Activated CD8-positive, alpha-beta memory T cell treated with anti-CD3 and anti-CD28 coated beads, Interleukin-2, amount 10 ng/mL, durations not matched to agents 7 days and 5 days (primary cell): ENCODE results near the gene ABCD3. TPM values are rescaled to one million over a fixed set of nuclear protein-coding genes. Genes with fewer than 3 reads are reported as not detected.

Experiments
- ATAC-seq: fragments of 150-1000 bp; cut with Tn5 transposase; one replicate; pipeline ENCODE4 v1.10.0; 2021; ENCODE audit warnings: moderate library complexity
- CTCF ChIA-PET: fragments of 350-600 bp; sonication (Branson Sonifier 250); formaldehyde crosslinking; loops from one replicate; lab custom pipeline; 2021; ENCODE audit warnings: antibody characterized with exemption; lab: Charles Lee
- DNase-seq: peaks from one replicate; pipeline ENCODE4 v3.0.0-alpha.2; 2020
- H3K27ac Mint-ChIP-seq: one replicate; pipeline ENCODE4 v1.8.0; 2021; ENCODE audit warnings: mild to moderate bottlenecking, mixed read lengths
- H3K27me3 Mint-ChIP-seq: one replicate; pipeline ENCODE4 v1.8.0; 2021; ENCODE audit warnings: mixed read lengths
- H3K36me3 Mint-ChIP-seq: one replicate; pipeline ENCODE4 v1.8.0; 2021; ENCODE audit warnings: mild to moderate bottlenecking, mixed read lengths
- H3K4me1 Mint-ChIP-seq: one replicate; pipeline ENCODE4 v1.8.0; 2021; ENCODE audit warnings: mixed read lengths
- H3K4me3 Mint-ChIP-seq: one replicate; pipeline ENCODE4 v1.8.0; 2021; ENCODE audit warnings: mild to moderate bottlenecking, moderate library complexity, mixed read lengths
- H3K9me3 Mint-ChIP-seq: one replicate; pipeline ENCODE4 v1.8.0; 2022; ENCODE audit warnings: low read depth, mixed read lengths
- total RNA-seq, 2 experiments: library from RNA; stranded (reverse); gene quantifications; one replicate each; pipeline ENCODE4 v1.2.3, GENCODE V29; 2021

Gene ABCD3
- total RNA-seq, 2 experiments from 2014 or later: 21.2 to 22.6 TPM

DNA sequence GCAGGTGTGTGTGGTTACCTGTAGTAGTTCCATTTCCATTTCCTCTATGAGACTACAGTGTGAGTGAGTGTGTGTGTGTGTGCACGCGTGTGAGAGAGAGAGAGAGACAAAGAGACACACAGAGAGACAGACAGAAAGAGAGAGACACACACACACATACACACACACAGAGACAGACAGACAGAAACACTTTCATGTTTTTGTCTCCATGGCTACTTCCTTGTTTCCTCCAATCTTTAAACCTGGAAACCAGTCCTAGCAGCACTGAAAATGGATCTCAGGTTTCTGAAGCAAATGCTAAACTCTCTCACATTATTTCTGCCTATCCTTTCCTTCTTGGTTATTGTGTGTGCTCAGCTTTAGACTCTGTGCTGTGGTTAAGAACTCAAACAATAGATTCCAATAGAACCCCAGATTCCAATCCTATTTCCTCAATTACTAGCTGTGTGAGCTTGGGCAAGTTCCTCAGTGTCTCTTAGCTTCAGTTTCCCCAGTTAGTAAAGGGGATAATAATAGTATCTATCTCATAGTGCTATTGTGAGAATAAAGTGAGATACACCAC is 22.4 kb upstream of the ABCD3 start:
- H3K4me1 Mint-ChIP-seq: no peaks in the 10 kb centered on the region

DNA sequence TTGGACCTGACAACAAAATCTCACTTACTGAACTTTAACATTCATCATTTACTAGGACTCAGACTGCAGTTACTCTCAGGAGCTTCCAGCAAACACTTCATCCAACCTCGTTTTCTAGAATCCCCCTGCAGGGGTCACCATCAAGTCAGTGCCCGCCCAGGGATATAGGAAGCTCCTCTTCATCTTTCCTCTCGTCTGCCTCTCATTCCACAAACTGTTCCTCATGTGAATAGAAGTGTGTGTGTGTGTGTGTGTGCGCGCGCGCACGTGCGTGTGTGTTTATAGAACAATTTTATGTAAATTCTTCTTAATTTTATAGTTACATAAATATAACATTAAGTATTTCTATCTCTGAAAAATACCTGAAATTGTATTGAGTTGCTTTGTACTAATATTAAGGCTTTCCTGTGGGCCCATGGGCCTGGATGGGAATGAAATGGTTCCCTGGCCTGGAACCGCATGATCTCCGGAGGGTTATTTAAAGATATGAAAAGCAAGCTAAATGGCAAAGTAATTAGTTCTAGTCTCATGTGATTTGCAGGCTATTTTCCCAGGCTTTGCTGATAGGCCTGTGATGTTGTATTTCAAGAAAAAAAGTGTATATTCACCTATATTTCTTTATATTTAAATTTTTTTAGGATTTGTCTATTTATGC is 21.7 kb upstream of the ABCD3 start:
- H3K9me3 Mint-ChIP-seq: no peaks in the 10 kb centered on the region
- peaks cover 11% of the 10 kb centered on the region for H3K27me3 Mint-ChIP-seq
- H3K4me1 Mint-ChIP-seq: no peaks in the 10 kb centered on the region
- H3K27ac Mint-ChIP-seq: no peak overlapping the region
- CTCF ChIA-PET: interaction anchor here (1.0 kb wide), 1 partner anchor 85 kb away, joined by 3 read pairs; no protein-coding TSS in a partner anchor
- ATAC-seq (no peak), DNase-seq (no peak)
- H3K36me3 Mint-ChIP-seq: no peaks in the 10 kb centered on the region
- H3K4me3 Mint-ChIP-seq: no peak overlapping the region

More for the DNA sequence above, 22.4 kb upstream of the ABCD3 start:
- Mint-ChIP-seq H3K27me3 (peaks cover 11% of the 10 kb centered on the region), H3K9me3 (no peaks in the 10 kb centered on the region), H3K36me3 (no peaks in the 10 kb centered on the region), H3K27ac (no peak overlapping the region), H3K4me3 (no peak overlapping the region)
- no peak for DNase-seq
- CTCF ChIA-PET: interaction anchor here (1.0 kb wide), 1 partner anchor 86 kb away, joined by 3 read pairs; no protein-coding TSS in a partner anchor
- no peak for ATAC-seq

DNA sequence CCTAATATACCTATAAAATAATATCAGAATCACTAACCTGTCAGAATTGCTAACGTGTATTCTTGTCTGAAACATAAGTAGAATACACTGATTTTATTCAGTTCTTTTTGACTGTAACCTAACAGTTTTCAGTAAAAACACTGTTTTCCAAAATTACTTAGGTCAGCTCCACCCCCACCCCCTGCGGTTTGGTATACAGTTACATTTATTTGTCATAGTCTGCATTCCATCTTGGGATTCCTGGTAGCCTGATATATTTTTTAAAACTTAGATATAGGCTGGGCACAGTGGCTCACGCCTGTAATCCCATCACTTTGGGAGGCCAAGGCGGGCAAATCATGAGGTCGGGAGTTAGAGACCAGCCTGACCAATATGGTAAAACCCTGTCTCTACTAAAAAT is 19.8 kb upstream of the ABCD3 start:
- Mint-ChIP-seq H3K4me1 (no peaks in the 10 kb centered on the region), H3K27me3 (peaks cover 20% of the 10 kb centered on the region), H3K36me3 (no peaks in the 10 kb centered on the region), H3K27ac (no peak overlapping the region), H3K4me3 (no peak overlapping the region), H3K9me3 (no peaks in the 10 kb centered on the region)
- DNase-seq (no peak), ATAC-seq (no peak)
- CTCF ChIA-PET: no interaction called here

DNA sequence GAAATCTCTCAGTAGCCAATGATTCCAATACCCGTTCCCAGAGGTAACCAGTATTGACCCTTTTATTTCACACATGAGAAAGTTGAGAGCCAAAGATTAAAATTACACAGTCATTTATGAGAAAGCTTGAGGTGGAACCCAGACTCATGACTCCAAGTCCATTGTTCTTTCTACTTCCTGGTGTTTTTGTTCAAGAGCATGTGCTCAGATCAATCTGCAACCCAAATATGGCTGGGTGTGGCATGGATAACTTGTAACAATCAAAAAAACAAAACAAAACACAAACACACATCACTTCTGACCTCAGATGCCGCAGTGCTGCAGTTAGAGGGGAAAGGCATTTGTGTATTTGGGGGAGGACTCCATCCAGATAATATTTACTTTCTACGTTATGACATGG is 18.7 kb upstream of the ABCD3 start:
- Mint-ChIP-seq H3K36me3 (no peaks in the 10 kb centered on the region), H3K4me1 (no peaks in the 10 kb centered on the region), H3K9me3 (no peaks in the 10 kb centered on the region), H3K27me3 (peaks cover 28% of the 10 kb centered on the region), H3K27ac (no peak overlapping the region), H3K4me3 (no peak overlapping the region)
- ATAC-seq: no peak
- CTCF ChIA-PET: no interaction called here
- no peak for DNase-seq

- no peak overlapping the region for H3K4me3 Mint-ChIP-seq
- ATAC-seq (no peak), DNase-seq (no peak)
- CTCF ChIA-PET: no interaction called here
- H3K36me3 Mint-ChIP-seq: no peaks in the 10 kb centered on the region
- H3K9me3 Mint-ChIP-seq: no peaks in the 10 kb centered on the region
- H3K27ac Mint-ChIP-seq: no peak overlapping the region
- peaks cover 32% of the 10 kb centered on the region for H3K27me3 Mint-ChIP-seq
- H3K4me1 Mint-ChIP-seq: no peaks in the 10 kb centered on the region
These were observed 17.0 kb upstream of the ABCD3 start for GRCh38 chr1:94401206-94401605.

- CTCF ChIA-PET: no interaction called here
These were observed 11.7 kb upstream of the ABCD3 start for GRCh38 chr1:94406446-94406845.

DNA sequence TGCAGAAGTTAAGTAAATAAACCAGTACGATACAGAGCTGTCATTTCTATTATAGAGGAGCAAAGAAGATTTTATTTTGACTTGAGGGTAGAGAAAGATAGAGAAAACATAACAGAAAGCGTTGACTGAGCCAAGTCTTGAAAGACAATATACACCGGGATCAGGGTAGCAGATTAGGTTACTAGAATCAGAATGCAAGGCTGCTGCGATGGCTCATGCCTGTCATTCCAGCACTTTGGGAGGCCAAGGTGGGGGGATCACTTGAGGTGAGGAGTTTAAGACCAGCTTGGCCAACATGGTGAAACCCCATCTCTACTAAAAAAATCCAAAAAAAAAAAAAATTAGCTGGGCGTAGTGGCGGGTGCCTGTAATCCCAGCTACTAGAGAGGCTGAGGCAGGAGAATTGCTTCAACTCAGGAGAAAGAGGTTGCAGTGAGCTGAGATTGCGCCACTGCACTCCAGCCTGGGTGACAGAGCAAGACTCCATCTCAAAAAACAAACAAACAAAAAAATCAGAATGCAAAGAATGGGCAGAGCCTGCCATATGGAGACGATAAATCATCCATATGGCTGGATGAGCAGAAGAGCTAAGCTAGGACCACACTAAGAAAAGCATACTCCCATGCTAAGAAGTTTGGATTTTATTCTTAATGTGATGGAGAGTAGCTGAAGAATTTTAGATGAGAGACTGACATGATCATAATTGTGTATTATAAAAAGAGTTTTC is 9.9 kb upstream of the ABCD3 start:
- CTCF ChIA-PET: no interaction called here
- Mint-ChIP-seq H3K4me3 (no peak overlapping the region), H3K9me3 (no peaks in the 10 kb centered on the region), H3K36me3 (no peaks in the 10 kb centered on the region), H3K27me3 (peaks cover 37% of the 10 kb centered on the region), H3K4me1 (peaks cover 3% of the 10 kb centered on the region), H3K27ac (no peak overlapping the region)
- no peak for DNase-seq
- ATAC-seq: no peak

More at GRCh38 chr1:94406446-94406845, 11.7 kb upstream of the ABCD3 start:
- Mint-ChIP-seq H3K27me3 (peaks cover 43% of the 10 kb centered on the region), H3K4me1 (peaks cover 3% of the 10 kb centered on the region), H3K9me3 (no peaks in the 10 kb centered on the region), H3K36me3 (no peaks in the 10 kb centered on the region), H3K27ac (no peak overlapping the region), H3K4me3 (no peak overlapping the region)
- ATAC-seq: no peak
- no peak for DNase-seq

DNA sequence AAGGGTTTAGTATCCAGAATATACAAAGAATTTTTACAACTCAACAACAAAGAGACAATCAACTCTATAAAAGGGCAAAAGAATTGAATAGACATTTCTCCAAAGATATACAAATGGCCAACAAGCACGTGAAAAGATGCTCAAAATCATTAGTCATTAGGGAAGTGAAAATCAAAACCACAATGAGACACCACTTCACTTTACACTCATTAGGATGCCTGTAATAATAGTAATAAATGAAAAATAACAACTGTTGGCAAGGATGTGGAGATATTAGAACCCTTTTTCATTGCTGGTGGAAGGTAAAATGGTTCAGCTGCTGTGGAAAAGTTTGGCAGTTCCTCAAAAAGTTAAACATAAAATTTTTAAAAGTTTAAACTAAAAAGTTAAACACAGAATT is 7.0 kb upstream of the ABCD3 start:
- H3K36me3 Mint-ChIP-seq: no peaks in the 10 kb centered on the region
- peaks cover 30% of the 10 kb centered on the region for H3K27me3 Mint-ChIP-seq
- peaks cover 3% of the 10 kb centered on the region for H3K4me1 Mint-ChIP-seq
- H3K27ac Mint-ChIP-seq: no peak overlapping the region
- CTCF ChIA-PET: no interaction called here
- DNase-seq (no peak), ATAC-seq (no peak)
- no peak overlapping the region for H3K4me3 Mint-ChIP-seq
- no peaks in the 10 kb centered on the region for H3K9me3 Mint-ChIP-seq

DNA sequence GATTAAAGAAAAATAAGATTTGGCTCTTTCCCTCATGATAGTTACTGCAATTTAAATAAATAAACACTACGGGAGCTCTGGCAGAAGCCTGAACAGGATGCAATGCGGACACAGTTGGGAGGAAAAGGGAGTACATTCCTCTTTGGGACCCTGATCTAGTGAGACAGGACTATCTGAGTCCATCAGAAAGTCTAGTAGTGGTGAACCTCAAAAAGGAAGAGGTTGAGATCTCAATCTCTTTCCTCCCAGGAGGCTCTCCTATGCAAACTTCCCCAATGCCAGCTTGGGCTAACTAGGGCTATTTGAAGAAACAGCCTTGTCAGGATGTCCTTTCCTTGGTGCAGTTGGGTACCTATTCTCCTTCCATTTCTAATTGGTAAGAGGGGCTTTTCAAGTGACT is 4.9 kb upstream of the ABCD3 start:
- no peak overlapping the region for H3K27ac Mint-ChIP-seq
- CTCF ChIA-PET: no interaction called here
- peaks cover 3% of the 10 kb centered on the region for H3K4me1 Mint-ChIP-seq
- no peak overlapping the region for H3K4me3 Mint-ChIP-seq
- DNase-seq (no peak), ATAC-seq (no peak)
- H3K9me3 Mint-ChIP-seq: no peaks in the 10 kb centered on the region
- H3K27me3 Mint-ChIP-seq: peaks cover 27% of the 10 kb centered on the region
- H3K36me3 Mint-ChIP-seq: no peaks in the 10 kb centered on the region

- peaks cover 7% of the 10 kb centered on the region for H3K27me3 Mint-ChIP-seq
- no peaks in the 10 kb centered on the region for H3K36me3 Mint-ChIP-seq
- H3K4me3 Mint-ChIP-seq: no peak overlapping the region
- H3K27ac Mint-ChIP-seq: no peak overlapping the region
- CTCF ChIA-PET: interaction anchor here (0.6 to 1.2 kb wide), 6 partner anchors 27 to 656 kb away, joined by 3 to 4 read pairs (median 3); partner anchors contain the start of gene ALG14
- no peaks in the 10 kb centered on the region for H3K9me3 Mint-ChIP-seq
- DNase-seq (no peak), ATAC-seq (no peak)
- peaks cover 22% of the 10 kb centered on the region for H3K4me1 Mint-ChIP-seq
These were observed 1.1 kb upstream of the ABCD3 start for GRCh38 chr1:94416901-94417727.

- DNase-seq (no peak), ATAC-seq (no peak)
- CTCF ChIA-PET: interaction anchor here (0.7 to 1.0 kb wide), 3 partner anchors 392 to 655 kb away, joined by 3 to 4 read pairs (median 3); partner anchors contain the start of gene ALG14
- H3K4me1 Mint-ChIP-seq: peaks cover 22% of the 10 kb centered on the region
- peaks cover 7% of the 10 kb centered on the region for H3K27me3 Mint-ChIP-seq
- no peak overlapping the region for H3K4me3 Mint-ChIP-seq
- no peaks in the 10 kb centered on the region for H3K9me3 Mint-ChIP-seq
- H3K36me3 Mint-ChIP-seq: no peaks in the 10 kb centered on the region
- no peak overlapping the region for H3K27ac Mint-ChIP-seq
These were observed 536 bp upstream of the ABCD3 start for GRCh38 chr1:94417728-94417977.

GRCh38 chr1:94418664-94419655 is 771 bp downstream of the ABCD3 start:
- peaks cover 22% of the 10 kb centered on the region for H3K4me1 Mint-ChIP-seq
- peak overlapping the region; percentile 60 for H3K27ac Mint-ChIP-seq
- H3K4me3 Mint-ChIP-seq: no peak overlapping the region
- peaks cover 5% of the 10 kb centered on the region for H3K27me3 Mint-ChIP-seq
- no peaks in the 10 kb centered on the region for H3K9me3 Mint-ChIP-seq
- CTCF ChIA-PET: no interaction called here
- ATAC-seq (no peak), DNase-seq (peak; percentile 42)
- H3K36me3 Mint-ChIP-seq: no peaks in the 10 kb centered on the region
